Parathyroid adenoma (tissue), 2 donors: ENCODE data around the gene PLEKHD1.

Experiments
- H2AFZ ChIP-seq: fragments of 300-600 bp; sonication (generic); one replicate; pipeline ENCODE4 v1.7.0; 2017; ENCODE audit warnings: antibody characterized with exemption, mild to moderate bottlenecking
- H3K27ac ChIP-seq: fragments of 300-600 bp; sonication (generic); one replicate; pipeline ENCODE4 v1.7.0; 2017
- H3K27me3 ChIP-seq: fragments of 300-600 bp; sonication (generic); one replicate; pipeline ENCODE4 v1.7.0; 2017; ENCODE audit warnings: low read length; ENCODE audit not compliant: control insufficient read depth, insufficient read depth
- H3K36me3 ChIP-seq: fragments of 300-600 bp; sonication (generic); one replicate; pipeline ENCODE4 v1.7.0; 2017; ENCODE audit warnings: low read length; ENCODE audit not compliant: control insufficient read depth, insufficient read depth
- H3K4me1 ChIP-seq: fragments of 300-600 bp; sonication (generic); one replicate; pipeline ENCODE4 v1.7.0; 2017; ENCODE audit warnings: control low read depth
- H3K4me2 ChIP-seq: fragments of 300-600 bp; sonication (generic); one replicate; pipeline ENCODE4 v1.7.0; 2017; ENCODE audit warnings: low read length
- H3K4me3 ChIP-seq: fragments of 300-600 bp; sonication (generic); one replicate; pipeline ENCODE4 v1.7.0; 2017; ENCODE audit warnings: low read depth, low read length
- H3K79me2 ChIP-seq: fragments of 300-600 bp; sonication (generic); one replicate; pipeline ENCODE4 v1.7.0; 2017; ENCODE audit warnings: control low read depth
- H3K9ac ChIP-seq: fragments of 300-600 bp; sonication (generic); one replicate; pipeline ENCODE4 v1.7.0; 2017; ENCODE audit warnings: mild to moderate bottlenecking
- H3K9me3 ChIP-seq: fragments of 300-600 bp; sonication (generic); one replicate; pipeline ENCODE4 v1.7.0; 2017; ENCODE audit warnings: low read length; ENCODE audit not compliant: control insufficient read depth
- CTCF ChIP-seq: fragments of 300-600 bp; sonication (generic); IDR thresholded peaks from one replicate; pipeline ENCODE4 v1.7.0; 2017; ENCODE audit warnings: antibody characterized with exemption, mild to moderate bottlenecking
- donor health status: primary hyperparathyroidism.

The PLEKHD1 gene

GRCh38 chr14:69464379-69464778, 20.1 kb upstream of the PLEKHD1 start:
- Histone ChIP-seq H3K36me3 (no peaks in the 10 kb centered on the region), H3K4me1 (no peaks in the 10 kb centered on the region), H2AFZ (no peak overlapping the region), H3K79me2 (no peaks in the 10 kb centered on the region), H3K9ac (no peak overlapping the region), H3K4me2 (no peak overlapping the region), H3K27ac (no peak overlapping the region), H3K9me3 (no peaks in the 10 kb centered on the region), H3K27me3 (no peaks in the 10 kb centered on the region), H3K4me3 (no peak overlapping the region)
- no peak for TF ChIP-seq CTCF

- Histone ChIP-seq H3K27ac (no peak overlapping the region), H3K9ac (no peak overlapping the region), H3K4me3 (no peak overlapping the region), H3K4me2 (no peak overlapping the region), H3K9me3 (no peaks in the 10 kb centered on the region), H3K79me2 (no peaks in the 10 kb centered on the region), H3K36me3 (no peaks in the 10 kb centered on the region), H3K27me3 (no peaks in the 10 kb centered on the region), H2AFZ (no peak overlapping the region), H3K4me1 (no peaks in the 10 kb centered on the region)
- no peak for TF ChIP-seq CTCF
These were observed 19.7 kb upstream of the PLEKHD1 start for GRCh38 chr14:69464829-69465228.

- Histone ChIP-seq H3K79me2 (no peaks in the 10 kb centered on the region), H2AFZ (no peak overlapping the region), H3K4me1 (no peaks in the 10 kb centered on the region), H3K4me3 (no peak overlapping the region), H3K27ac (no peak overlapping the region), H3K27me3 (no peaks in the 10 kb centered on the region), H3K4me2 (no peak overlapping the region), H3K9me3 (no peaks in the 10 kb centered on the region), H3K36me3 (no peaks in the 10 kb centered on the region), H3K9ac (no peak overlapping the region)
- TF ChIP-seq CTCF: no peak
These were observed 15.6 kb upstream of the PLEKHD1 start for GRCh38 chr14:69468949-69469348.

GRCh38 chr14:69471436-69471835, 13.1 kb upstream of the PLEKHD1 start:
- no peak for TF ChIP-seq CTCF
- Histone ChIP-seq H3K36me3 (no peaks in the 10 kb centered on the region), H3K79me2 (no peaks in the 10 kb centered on the region), H3K9ac (no peak overlapping the region), H3K4me2 (no peak overlapping the region), H3K4me1 (no peaks in the 10 kb centered on the region), H3K27me3 (no peaks in the 10 kb centered on the region), H2AFZ (no peak overlapping the region), H3K4me3 (no peak overlapping the region), H3K9me3 (no peaks in the 10 kb centered on the region), H3K27ac (no peak overlapping the region)

- Histone ChIP-seq H3K9ac (no peak overlapping the region), H2AFZ (no peak overlapping the region), H3K36me3 (no peaks in the 10 kb centered on the region), H3K9me3 (no peaks in the 10 kb centered on the region), H3K79me2 (no peaks in the 10 kb centered on the region), H3K27me3 (no peaks in the 10 kb centered on the region), H3K27ac (no peak overlapping the region), H3K4me3 (no peak overlapping the region), H3K4me2 (no peak overlapping the region), H3K4me1 (no peaks in the 10 kb centered on the region)
- no peak for TF ChIP-seq CTCF
These were observed 12.6 kb upstream of the PLEKHD1 start for GRCh38 chr14:69471916-69472315.
